ENCODE data around the gene ZDHHC14. TPM values are rescaled to one million over a fixed set of nuclear protein-coding genes. Genes with fewer than 3 reads are reported as not detected.
"Not testable (repeated sequence)": the region's sequence is repeated elsewhere in the genome, so short reads cannot be mapped to it uniquely, and the experiment has no call there.

The ZDHHC14 gene
- 10 to 100 TPM; 20.1 to 27.9 (median 22.5) TPM for polyA plus RNA-seq (ENCODE audit: insufficient read length in 4 of 4)

GRCh38 chr6:157380779-157381561, at the start of gene ZDHHC14:
ZDHHC14 (plus strand) TSS chr6:157381190.
- DNase-seq (ENCODE audit: low read depth in 4 of 4, low spot score in 3 of 4): peak; percentile 61 to 70 (median 68)

- no peak for DNase-seq (ENCODE audit: low read depth in 4 of 4, low spot score in 3 of 4)
Measured at GRCh38 chr6:157332813-157333212, 48.2 kb upstream of the ZDHHC14 start.

GRCh38 chr6:157333537-157333936, 47.5 kb upstream of the ZDHHC14 start:
- no peak for DNase-seq (ENCODE audit: low read depth in 4 of 4, low spot score in 3 of 4)

- no peak for DNase-seq (ENCODE audit: low read depth in 4 of 4, low spot score in 3 of 4)
Measured at GRCh38 chr6:157333956-157334355, 47.0 kb upstream of the ZDHHC14 start.

- no peak for DNase-seq (ENCODE audit: low read depth in 4 of 4, low spot score in 3 of 4)
Measured at GRCh38 chr6:157335829-157336228, 45.2 kb upstream of the ZDHHC14 start.

- DNase-seq (ENCODE audit: low read depth in 4 of 4, low spot score in 3 of 4): not testable (repeated sequence)
Measured at GRCh38 chr6:157337276-157337675, 43.7 kb upstream of the ZDHHC14 start.

GRCh38 chr6:157337751-157338150, 43.2 kb upstream of the ZDHHC14 start:
- no peak for DNase-seq (ENCODE audit: low read depth in 4 of 4, low spot score in 3 of 4)

GRCh38 chr6:157339432-157339831, 41.6 kb upstream of the ZDHHC14 start:
- DNase-seq (ENCODE audit: low read depth in 4 of 4, low spot score in 3 of 4): no peak

- DNase-seq (ENCODE audit: low read depth in 4 of 4, low spot score in 3 of 4): no peak
Measured at GRCh38 chr6:157343732-157344131, 37.3 kb upstream of the ZDHHC14 start.

- no peak for DNase-seq (ENCODE audit: low read depth in 4 of 4, low spot score in 3 of 4)
Measured at GRCh38 chr6:157346373-157346772, 34.6 kb upstream of the ZDHHC14 start.

- no peak for DNase-seq (ENCODE audit: low read depth in 4 of 4, low spot score in 3 of 4)
Measured at GRCh38 chr6:157358287-157358686, 22.7 kb upstream of the ZDHHC14 start.

- DNase-seq (ENCODE audit: low read depth in 4 of 4, low spot score in 3 of 4): no peak
Measured at GRCh38 chr6:157361886-157362285, 19.1 kb upstream of the ZDHHC14 start.

- no peak for DNase-seq (ENCODE audit: low read depth in 4 of 4, low spot score in 3 of 4)
Measured at GRCh38 chr6:157364705-157365104, 16.3 kb upstream of the ZDHHC14 start.

GRCh38 chr6:157366648-157367047, 14.3 kb upstream of the ZDHHC14 start:
- DNase-seq (ENCODE audit: low read depth in 4 of 4, low spot score in 3 of 4): no peak

- no peak for DNase-seq (ENCODE audit: low read depth in 4 of 4, low spot score in 3 of 4)
Measured at GRCh38 chr6:157368359-157369049, 12.5 kb upstream of the ZDHHC14 start.

- DNase-seq (ENCODE audit: low read depth in 4 of 4, low spot score in 3 of 4): no peak
Measured at GRCh38 chr6:157370755-157371154, 10.2 kb upstream of the ZDHHC14 start.

- DNase-seq (ENCODE audit: low read depth in 4 of 4, low spot score in 3 of 4): no peak
Measured at GRCh38 chr6:157372501-157373280, 8.3 kb upstream of the ZDHHC14 start.

GRCh38 chr6:157374889-157375443, 6.0 kb upstream of the ZDHHC14 start:
- no peak for DNase-seq (ENCODE audit: low read depth in 4 of 4, low spot score in 3 of 4)

GRCh38 chr6:157376241-157376640, 4.7 kb upstream of the ZDHHC14 start:
- DNase-seq (ENCODE audit: low read depth in 4 of 4, low spot score in 3 of 4): no peak

- no peak for DNase-seq (ENCODE audit: low read depth in 4 of 4, low spot score in 3 of 4)
Measured at GRCh38 chr6:157376706-157377230, 4.2 kb upstream of the ZDHHC14 start.
